H1 (cell line): ENCODE measurements around the gene MEA1. TPM values are rescaled to one million over a fixed set of nuclear protein-coding genes. Genes with fewer than 3 reads are reported as not detected.

Source experiments
- CTCF ChIA-PET: fragments of 300-600 bp; sonication (Branson Sonifier 250); formaldehyde crosslinking; loops from one replicate; lab custom pipeline; 2021; ENCODE audit not compliant: partially characterized antibody; lab: Charles Lee
- POLR2A ChIA-PET: fragments of 300-600 bp; sonication (Branson Sonifier 250); formaldehyde crosslinking; loops from one replicate; lab custom pipeline; 2021; ENCODE audit warnings: inconsistent platforms; ENCODE audit not compliant: partially characterized antibody; lab: Charles Lee
- DNase-seq, 2 experiments: peaks; one replicate each; pipeline versions ENCODE4 v3.0.0 to v3.0.0-alpha.2; 2010 to 2022; ENCODE audit warnings: low spot score in 2 of 2, low read depth in 1 of 2, mixed read lengths in 1 of 2
- FAIRE-seq: peaks from 2 replicates; lab custom pipeline; 2011; peaks lifted over from hg19 to GRCh38; lab: Jason Lieb, UNC
- H2AFZ ChIP-seq: 2 replicates; pipeline ENCODE4 v1.8.1; 2012; ENCODE audit warnings: low read length, inconsistent platforms
- H2AK5ac ChIP-seq: 2 replicates; pipeline ENCODE4 v1.6.1; 2013; ENCODE audit warnings: low read depth, low read length
- H2BK120ac ChIP-seq: replicated peaks from 2 replicates; pipeline ENCODE3; 2013; ENCODE audit warnings: low read depth, low read length, inconsistent platforms
- H2BK12ac ChIP-seq: 2 replicates; pipeline ENCODE4 v1.6.1; 2013; ENCODE audit warnings: low read depth, low read length
- H2BK15ac ChIP-seq: 2 replicates; pipeline ENCODE4 v1.6.1; 2013; ENCODE audit warnings: low read length
- H2BK20ac ChIP-seq: 2 replicates; pipeline ENCODE4 v1.6.1; 2013; ENCODE audit warnings: low read length
- H2BK5ac ChIP-seq: 2 replicates; pipeline ENCODE4 v1.6.1; 2013; ENCODE audit warnings: low read depth, low read length
- H3K14ac ChIP-seq: 2 replicates; pipeline ENCODE4 v1.6.1; 2013; ENCODE audit warnings: inconsistent platforms; ENCODE audit not compliant: insufficient read length
- H3K18ac ChIP-seq: 2 replicates; pipeline ENCODE4 v1.6.1; 2013; ENCODE audit warnings: low read length; ENCODE audit errors: extremely low read depth
- H3K23ac ChIP-seq: 2 replicates; pipeline ENCODE4 v1.6.1; 2013; ENCODE audit warnings: inconsistent platforms; ENCODE audit not compliant: insufficient read length
- H3K23me2 ChIP-seq: 2 replicates; pipeline ENCODE4 v1.6.1; 2013; ENCODE audit warnings: low read depth, low read length
- H3K27ac ChIP-seq: 2 replicates; pipeline ENCODE4 v1.6.1; 2011; ENCODE audit warnings: low read depth, low read length, inconsistent platforms
- H3K27me3 ChIP-seq, 4 experiments: replicated peaks in 1 of 4; 1 replicate in 1 of 4; 2 replicates in 3 of 4; pipeline versions ENCODE4 v1.6.1 to v1.8.1; 2011 to 2013; ENCODE audit warnings: low read length in 3 of 4, mild to moderate bottlenecking in 3 of 4, inconsistent platforms in 2 of 4, mixed read lengths in 2 of 4, moderate library complexity in 1 of 4; ENCODE audit not compliant: control insufficient read depth in 3 of 4, insufficient read depth in 3 of 4; ENCODE audit errors: extremely low read depth in 1 of 4
- H3K36me3 ChIP-seq, 4 experiments: 2 replicates each; pipeline versions ENCODE4 v1.6.1 to v1.8.1; 2011 to 2013; ENCODE audit warnings: mild to moderate bottlenecking in 4 of 4, low read length in 3 of 4, moderate library complexity in 2 of 4, control low read depth in 1 of 4, inconsistent platforms in 1 of 4; ENCODE audit not compliant: insufficient read depth in 4 of 4, control insufficient read depth in 2 of 4
- H3K4ac ChIP-seq: replicated peaks from 2 replicates; pipeline ENCODE3; 2013; ENCODE audit warnings: low read length, low read depth, mixed read lengths, inconsistent platforms; ENCODE audit not compliant: insufficient read length
- H3K4me1 ChIP-seq, 4 experiments: replicated peaks in 1 of 4; 1 replicate in 1 of 4; 2 replicates in 3 of 4; pipeline versions ENCODE4 v1.6.1 to v1.8.1; 2011 to 2013; ENCODE audit warnings: low read length in 3 of 4, inconsistent platforms in 2 of 4, mixed read lengths in 1 of 4; ENCODE audit not compliant: insufficient read depth in 4 of 4, control insufficient read depth in 3 of 4
- H3K4me2 ChIP-seq, 2 experiments: 2 replicates each; pipeline versions ENCODE4 v1.6.1 to v1.8.1; 2011 to 2013; ENCODE audit warnings: low read depth in 2 of 2, low read length in 2 of 2, control low read depth in 1 of 2, inconsistent platforms in 1 of 2, mild to moderate bottlenecking in 1 of 2; ENCODE audit not compliant: insufficient read depth in 1 of 2
- H3K4me3 ChIP-seq, 4 experiments: fragments of 200-600, 300-600 bp in 1 of 4; sonication (generic), shearing (Covaris generic), sonication (Bioruptor Twin) in 1 of 4; 2 replicates each; pipeline versions ENCODE4 v1.5.1 to v1.8.1; 2011 to 2016; ENCODE audit warnings: low read length in 4 of 4, low read depth in 3 of 4, control low read depth in 2 of 4, inconsistent platforms in 2 of 4, mild to moderate bottlenecking in 2 of 4, mixed read lengths in 1 of 4, moderate library complexity in 1 of 4; ENCODE audit not compliant: insufficient read depth in 2 of 4; ENCODE audit errors: extremely low read depth in 1 of 4
- H3K56ac ChIP-seq: replicated peaks from 2 replicates; pipeline ENCODE3; 2013; ENCODE audit warnings: low read depth, mild to moderate bottlenecking, mixed read lengths, low read length, inconsistent platforms; ENCODE audit not compliant: insufficient read length
- H3K79me1 ChIP-seq: 2 replicates; pipeline ENCODE4 v1.6.1; 2013; ENCODE audit warnings: low read depth, low read length, control low read depth
- H3K79me2 ChIP-seq, 2 experiments: 2 replicates each; pipeline versions ENCODE4 v1.6.1 to v1.8.1; 2012 to 2013; ENCODE audit warnings: low read length in 2 of 2, mild to moderate bottlenecking in 2 of 2, inconsistent platforms in 1 of 2; ENCODE audit not compliant: insufficient read depth in 2 of 2, control insufficient read depth in 1 of 2
- H3K9ac ChIP-seq, 4 experiments: replicated peaks in 1 of 4; 1 replicate in 1 of 4; 2 replicates in 3 of 4; pipeline versions ENCODE4 v1.6.1 to v1.8.1; 2011 to 2013; ENCODE audit warnings: low read depth in 3 of 4, low read length in 3 of 4, control low read depth in 2 of 4, mild to moderate bottlenecking in 2 of 4, moderate library complexity in 2 of 4, inconsistent platforms in 1 of 4; ENCODE audit errors: extremely low read depth in 1 of 4
- H3K9me3 ChIP-seq, 2 experiments: 2 replicates each; pipeline versions ENCODE4 v1.6.1 to v1.8.1; 2012 to 2013; ENCODE audit warnings: mild to moderate bottlenecking in 2 of 2, moderate library complexity in 2 of 2, control low read depth in 1 of 2, inconsistent platforms in 1 of 2, low read depth in 1 of 2, low read length in 1 of 2, mixed read lengths in 1 of 2; ENCODE audit not compliant: insufficient read depth in 2 of 2
- H4K20me1 ChIP-seq, 2 experiments: replicated peaks in 1 of 2; 2 replicates each; pipeline versions ENCODE3 to v1.8.1; 2011 to 2013; ENCODE audit warnings: inconsistent platforms in 2 of 2, low read length in 2 of 2, mild to moderate bottlenecking in 1 of 2; ENCODE audit not compliant: insufficient read depth in 2 of 2, control insufficient read depth in 1 of 2
- H4K5ac ChIP-seq: 2 replicates; pipeline ENCODE4 v1.6.1; 2013; ENCODE audit warnings: low read length, low read depth, mixed read lengths, inconsistent platforms; ENCODE audit not compliant: insufficient read length
- H4K8ac ChIP-seq: 2 replicates; pipeline ENCODE4 v1.8.0; 2013; ENCODE audit warnings: mild to moderate bottlenecking, moderate library complexity, low read length, inconsistent platforms; ENCODE audit not compliant: insufficient read depth; ENCODE audit errors: extremely low read depth
- H4K91ac ChIP-seq: replicated peaks from 2 replicates; pipeline ENCODE3; 2013; ENCODE audit warnings: low read length, mixed read lengths, inconsistent platforms; ENCODE audit not compliant: insufficient read length
- BACH1 ChIP-seq: IDR thresholded peaks from 2 replicates; pipeline ENCODE4 v1.6.1; 2012; ENCODE audit warnings: low read length, improper control_type of control experiment
- EZH2 ChIP-seq: fragments of 200-600 bp; sonication (generic); IDR thresholded peaks from 2 replicates; pipeline ENCODE4 v1.7.1; 2012; ENCODE audit warnings: low read depth, mild to moderate bottlenecking, moderate library complexity, low read length, inconsistent platforms; ENCODE audit not compliant: severe bottlenecking
- PHF8 ChIP-seq: fragments of 200-600 bp; sonication (generic); conservative IDR thresholded peaks from 2 replicates; pipeline ENCODE4 v1.7.1; 2012; ENCODE audit warnings: low read depth, mild to moderate bottlenecking, inconsistent platforms, low read length, moderate library complexity
- RBBP5 ChIP-seq: IDR thresholded peaks from 2 replicates; pipeline ENCODE4 v1.7.1; 2012; ENCODE audit warnings: low read depth, mild to moderate bottlenecking, inconsistent platforms, low read length, moderate library complexity, borderline replicate concordance
- RFX5 ChIP-seq: IDR thresholded peaks from 2 replicates; pipeline ENCODE4 v1.6.1; 2011; ENCODE audit warnings: low read depth, low read length, improper control_type of control experiment, borderline replicate concordance
- SP4 ChIP-seq: IDR thresholded peaks from 2 replicates; pipeline ENCODE4 v1.6.1; 2012; ENCODE audit warnings: low read length, inconsistent platforms
- TAF7 ChIP-seq: optimal IDR thresholded peaks from 2 replicates; pipeline ENCODE3; 2011; ENCODE audit warnings: low read depth, mild to moderate bottlenecking, inconsistent platforms, low read length, moderate library complexity, borderline replicate concordance
- TCF12 ChIP-seq: IDR thresholded peaks from 2 replicates; pipeline ENCODE4 v1.6.1; 2011; ENCODE audit warnings: low read depth, mild to moderate bottlenecking, low read length
- USF2 ChIP-seq: IDR thresholded peaks from 2 replicates; pipeline ENCODE4 v1.6.1; 2011; ENCODE audit warnings: low read length, improper control_type of control experiment
- ZNF274 ChIP-seq: IDR thresholded peaks from 2 replicates; pipeline ENCODE4 v1.7.0; 2012; ENCODE audit warnings: low read length, borderline replicate concordance; ENCODE audit errors: extremely low read depth
- WGBS, 2 experiments: shearing (Covaris generic) in 1 of 2; methylation state at CpG; one replicate each; pipeline versions ENCODE4 v1.1.6 to v1.1.7; 2013 to 2015; ENCODE audit warnings: low lambda C conversion rate in 2 of 2, mixed read lengths in 2 of 2, inconsistent platforms in 1 of 2, low coverage in 1 of 2, missing lambda C conversion rate in 1 of 2; ENCODE audit not compliant: insufficient replicate concordance in 2 of 2, insufficient coverage in 1 of 2, insufficient read length in 1 of 2; ENCODE audit errors: extremely low coverage in 1 of 2, missing lambda C conversion rate in 1 of 2; 5-methylcytosine and 5-hydroxymethylcytosine counted together
- polyA plus RNA-seq, 7 experiments: library from polyadenylated mRNA; depleted of rRNA in 3 of 7; stranded (reverse) in 5 of 7; unstranded in 2 of 7; fragments of >200 nt in 5 of 7; fragments of 200-250 nt in 2 of 7; gene quantifications; 1 replicate in 5 of 7; 2 replicates in 1 of 7; 4 replicates in 1 of 7; pipeline versions ENCODE4 v1.2.1 to v1.2.3, GENCODE V29; 2011 to 2013; ENCODE audit warnings: missing spikeins in 2 of 7, mixed read lengths in 2 of 7
- total RNA-seq: library from RNA; stranded (reverse); fragmentation: NEBNext Ultra II Directional; extraction: Animal tissue kit (Norgen Biotek cat#: 25700); gene quantifications from 2 replicates; pipeline ENCODE4 v1.2.1, GENCODE V29; 2021

Gene MEA1
- total and polyA plus RNA-seq, 2 of the 8 experiments (the other 6 are each of a cell fraction or from before 2014, with no cell fraction given), result 94.2 to 96.4 TPM

DNA sequence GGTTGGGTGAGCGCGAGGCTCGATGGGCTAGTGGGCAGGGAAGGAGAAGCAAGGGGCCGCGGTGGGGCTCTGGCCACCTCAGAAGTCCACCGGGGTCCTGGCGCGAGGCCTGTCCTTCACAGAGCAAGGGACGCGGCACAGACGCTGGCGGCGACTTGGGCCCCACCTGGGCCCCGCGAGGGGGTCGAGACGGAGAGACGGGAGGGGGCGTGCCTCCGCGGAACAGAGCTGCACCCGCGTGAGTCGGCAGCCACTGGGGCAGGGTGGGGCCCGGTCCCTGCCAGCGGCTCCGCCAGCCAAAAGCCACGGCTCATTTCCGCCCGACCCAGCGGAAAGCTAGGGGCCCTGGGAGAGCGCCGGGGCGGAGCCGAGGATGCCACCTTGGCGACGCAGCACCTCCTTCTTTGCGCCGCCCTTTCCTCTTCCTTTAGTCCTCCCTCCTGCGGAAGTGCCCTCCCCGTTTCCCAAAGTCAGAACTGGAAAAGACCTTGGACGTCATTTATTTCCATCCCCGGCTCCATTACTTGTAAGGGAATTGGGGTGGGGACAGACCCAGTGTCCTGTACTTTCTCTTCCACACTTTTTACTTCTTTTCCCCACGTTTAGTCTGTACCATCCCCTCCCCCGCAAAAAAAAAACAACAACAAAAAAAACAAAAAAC lies 39.9 kb upstream of the MEA1 start, which contains the start of gene CUL7:
CUL7 (minus strand) TSS at position 307 of the 661 bp plus-strand sequence. CDS start 1,063 bp downstream, outside the sequence.
- H4K91ac ChIP-seq, result peak within 1 kb of the TSS; percentile 58
- H3K14ac ChIP-seq, result no peak within 1 kb of the TSS
- H2BK120ac ChIP-seq, result no peak within 1 kb of the TSS
- H3K79me2 ChIP-seq, result peaks cover 4 to 12% of the 10 kb centered on the region in 2 experiments; a peak in 3 of 4 replicates
- peak within 1 kb of the TSS; percentile 87 for H4K5ac ChIP-seq
- peak within 1 kb of the TSS; percentile 96 for H3K18ac ChIP-seq
- H3K79me1 ChIP-seq, result peaks cover 14% of the 10 kb centered on the region
- no peak within 1 kb of the TSS for H2AK5ac ChIP-seq
- POLR2A ChIA-PET, result interaction anchor here (0.6 to 29.7 kb wide), 24 partner anchors 8 to 1192 kb away, joined by 3 to 584 read pairs (median 5); partner anchors contain the start of genes CNPY3, CRIP3, KLHDC3 and MEA1
- peak within 1 kb of the TSS; percentile 36; the same call in 1 of the 2 replicates for H2AFZ ChIP-seq
- peak within 1 kb of the TSS; percentile 72 to 91 (median 78) for H3K4me3 ChIP-seq
- peak within 1 kb of the TSS; percentile 87 for H3K27ac ChIP-seq
- H3K23me2 ChIP-seq, result peaks cover 10% of the 10 kb centered on the region
- peak within 1 kb of the TSS; percentile 46; the same call in 1 of the 2 replicates for H2BK12ac ChIP-seq
- peak within 1 kb of the TSS; percentile 43 for H3K56ac ChIP-seq
- H3K9me3 ChIP-seq, result no peaks in the 10 kb centered on the region
- peak within 1 kb of the TSS; percentile 90 for H4K8ac ChIP-seq
- peak; percentile 73 to 88 for DNase-seq
- H3K36me3 ChIP-seq, result peaks cover 5 to 27% (median 20%) of the 10 kb centered on the region in 4 experiments; a peak in 7 of 8 replicates
- no peak within 1 kb of the TSS for H2BK15ac ChIP-seq
- H3K23ac ChIP-seq, result no peak within 1 kb of the TSS
- 3 to 100% methylated on average over 1 to 37 of the region's 45 CpGs for WGBS, 2 experiments
- H2BK5ac ChIP-seq, result peak within 1 kb of the TSS; percentile 92
- peak within 1 kb of the TSS; percentile 83 to 97 for H3K4me2 ChIP-seq
- peak within 1 kb of the TSS; percentile 80 to 88 (median 82) for H3K9ac ChIP-seq
- H2BK20ac ChIP-seq, result no peak within 1 kb of the TSS
- CTCF ChIA-PET, result interaction anchor here (0.6 to 3.0 kb wide), 7 partner anchors 12 to 496 kb away, joined by 3 to 18 read pairs (median 3); no protein-coding TSS in a partner anchor
- no peaks in the 10 kb centered on the region for H4K20me1 ChIP-seq
- H3K27me3 ChIP-seq, result no peaks in the 10 kb centered on the region
- H3K4ac ChIP-seq, result peak within 1 kb of the TSS; percentile 85
- H3K4me1 ChIP-seq, result peaks cover 4 to 15% (median 7%) of the 10 kb centered on the region in 4 experiments; a peak in 6 of 7 replicates
- FAIRE-seq, result no peak
- TF ChIP-seq ZNF274 (no peak), RBBP5 (0 out of 2 replicates have a peak, but pooled peaks have one; percentile 27), EZH2 (no peak), TCF12 (no peak), BACH1 (no peak), SP4 (no peak), RFX5 (no peak), PHF8 (peak; percentile 85), USF2 (no peak), TAF7 (no peak)
